Measurements from ENCODE around the gene DCP1B.
A peak's percentile ranks its signal among the peaks of the same experiment; 100 is the strongest.

Gene DCP1B

DNA sequence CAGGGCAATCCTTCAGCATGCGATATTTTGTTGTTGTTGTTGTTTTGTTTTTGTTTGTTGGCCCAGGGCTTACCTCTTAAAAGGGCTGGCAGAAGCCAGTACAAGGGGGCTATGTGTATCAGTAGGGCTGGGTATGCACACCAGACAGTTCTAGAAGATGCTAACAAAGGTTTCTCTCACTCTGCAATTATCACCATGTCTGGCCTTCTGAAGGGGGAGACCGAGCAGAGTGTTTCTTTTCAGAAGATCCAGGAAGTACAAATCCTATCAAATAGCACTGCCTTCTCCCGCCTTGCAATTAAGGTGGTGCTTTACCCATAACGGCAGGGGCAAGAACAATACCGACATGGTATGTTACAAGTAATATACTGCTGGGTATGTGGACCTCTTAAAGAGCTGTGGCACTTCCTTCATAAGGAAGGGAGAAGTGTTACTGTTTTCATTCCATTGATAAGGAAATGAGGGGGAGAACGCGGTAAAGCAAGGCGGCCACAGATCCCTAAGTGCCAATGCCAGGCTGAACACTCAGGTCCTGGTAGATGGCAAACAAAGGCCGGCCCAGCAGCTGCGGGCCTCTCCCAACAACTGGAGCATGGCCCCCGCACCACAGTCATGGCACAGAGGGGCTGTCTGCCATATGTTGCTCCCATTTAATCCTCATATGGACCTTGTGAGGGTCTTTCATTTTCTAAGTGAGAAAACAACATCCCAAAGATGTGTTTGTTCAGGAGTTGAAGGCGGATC is 66.6 kb downstream of the DCP1B start:
- DNase-seq (ENCODE audit: low spot score) = no peak
- in situ Hi-C loops (cut with MboI; ENCODE audit: low pct_unique_long_range_greater_than_20kb, low sequenced_read_pairs, unreplicated experiment) = loop anchor here (5.0 to 10.0 kb wide), 2 partner anchors 145 to 283 kb away; no protein-coding TSS in a partner anchor
- TF ChIP-seq, protein P1, sequence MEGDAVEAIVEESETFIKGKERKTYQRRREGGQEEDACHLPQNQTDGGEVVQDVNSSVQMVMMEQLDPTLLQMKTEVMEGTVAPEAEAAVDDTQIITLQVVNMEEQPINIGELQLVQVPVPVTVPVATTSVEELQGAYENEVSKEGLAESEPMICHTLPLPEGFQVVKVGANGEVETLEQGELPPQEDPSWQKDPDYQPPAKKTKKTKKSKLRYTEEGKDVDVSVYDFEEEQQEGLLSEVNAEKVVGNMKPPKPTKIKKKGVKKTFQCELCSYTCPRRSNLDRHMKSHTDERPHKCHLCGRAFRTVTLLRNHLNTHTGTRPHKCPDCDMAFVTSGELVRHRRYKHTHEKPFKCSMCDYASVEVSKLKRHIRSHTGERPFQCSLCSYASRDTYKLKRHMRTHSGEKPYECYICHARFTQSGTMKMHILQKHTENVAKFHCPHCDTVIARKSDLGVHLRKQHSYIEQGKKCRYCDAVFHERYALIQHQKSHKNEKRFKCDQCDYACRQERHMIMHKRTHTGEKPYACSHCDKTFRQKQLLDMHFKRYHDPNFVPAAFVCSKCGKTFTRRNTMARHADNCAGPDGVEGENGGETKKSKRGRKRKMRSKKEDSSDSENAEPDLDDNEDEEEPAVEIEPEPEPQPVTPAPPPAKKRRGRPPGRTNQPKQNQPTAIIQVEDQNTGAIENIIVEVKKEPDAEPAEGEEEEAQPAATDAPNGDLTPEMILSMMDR (IDR thresholded peaks at IDR 0.05; ENCODE audit: extremely low read depth, insufficient read depth, missing control alignments) = no peak

DNA sequence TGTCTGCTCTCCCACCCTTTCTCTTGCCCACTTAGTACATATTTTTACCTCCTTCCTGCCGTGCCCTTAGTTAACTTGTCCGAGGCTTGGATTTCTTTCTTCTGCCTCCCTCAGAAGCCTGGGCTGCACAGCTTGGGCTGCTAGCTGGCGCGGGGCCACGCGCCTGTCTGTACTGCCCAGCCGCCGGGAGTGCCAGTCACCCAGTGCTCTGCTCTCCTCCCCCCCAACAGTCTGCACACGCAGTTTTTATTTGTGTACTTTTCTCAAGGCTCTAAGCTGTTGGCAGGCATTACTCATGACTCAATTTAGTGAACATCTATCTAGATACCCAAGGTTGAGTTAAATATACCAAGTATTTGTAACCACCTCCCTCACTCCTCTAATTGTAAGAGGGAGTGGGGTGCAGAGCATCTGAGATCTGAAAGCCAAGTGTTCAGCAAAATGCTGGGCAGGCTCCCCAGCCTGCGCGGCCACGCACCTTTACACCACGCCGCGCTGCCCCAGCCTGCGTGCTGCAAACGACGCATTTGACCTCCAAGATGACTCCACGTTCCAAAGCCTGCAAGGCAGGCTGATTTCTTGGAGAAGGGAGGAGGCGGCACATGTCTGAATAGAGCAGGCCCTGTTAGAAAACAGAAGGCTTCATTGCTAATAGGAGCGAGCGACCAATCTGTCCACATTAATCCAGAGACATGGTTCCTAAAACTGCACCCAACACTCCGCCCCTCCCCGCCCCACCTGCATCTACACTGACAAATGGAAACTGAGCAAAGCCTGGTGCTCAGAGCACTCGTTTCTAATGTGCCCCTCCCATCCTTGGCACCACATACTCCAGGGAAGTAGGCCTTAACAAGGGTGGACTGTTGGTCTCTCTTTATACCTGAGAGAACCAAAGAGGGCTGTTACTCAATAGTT is 67.6 kb downstream of the DCP1B start:
- TF ChIP-seq, protein P1 (IDR thresholded peaks at IDR 0.05; ENCODE audit: extremely low read depth, insufficient read depth, missing control alignments) = no peak
- no peak for DNase-seq (ENCODE audit: low spot score)
- in situ Hi-C loops (cut with MboI; ENCODE audit: low pct_unique_long_range_greater_than_20kb, low sequenced_read_pairs, unreplicated experiment) = loop anchor here (5.0 to 10.0 kb wide), 2 partner anchors 144 to 282 kb away; no protein-coding TSS in a partner anchor

DNA sequence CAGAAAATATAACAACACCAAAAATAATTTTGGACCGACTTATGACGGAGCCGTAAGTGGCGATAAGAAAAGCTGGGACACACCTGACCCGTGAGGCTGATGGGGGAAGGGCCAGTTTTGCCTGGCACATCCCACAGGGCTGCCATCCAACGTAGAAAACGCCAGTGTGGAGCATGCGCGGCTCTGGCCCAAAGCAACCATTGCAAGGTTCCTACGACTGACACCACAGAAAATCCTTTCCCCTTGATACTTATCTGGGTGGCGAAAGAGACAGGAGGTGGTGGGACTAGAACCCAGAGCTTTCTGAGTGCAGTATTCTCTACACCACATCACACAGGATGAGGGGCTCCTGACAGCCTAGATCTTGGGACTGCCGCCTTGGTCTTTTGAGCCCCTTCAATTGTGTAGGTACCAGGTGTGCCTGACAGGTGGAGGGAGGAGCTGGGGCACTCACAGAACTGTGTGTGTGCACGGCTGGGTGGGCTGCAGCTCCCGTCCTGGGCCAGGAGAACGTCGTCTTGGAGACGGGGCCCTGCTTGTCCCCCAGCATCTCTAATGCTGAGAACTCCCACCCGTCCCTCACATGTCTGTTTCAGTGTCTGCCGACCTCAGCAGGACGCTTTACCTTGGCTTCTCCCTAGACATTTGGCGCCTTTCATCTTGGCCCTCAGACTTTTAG is 68.4 kb downstream of the DCP1B start:
- TF ChIP-seq, protein P1 (IDR thresholded peaks at IDR 0.05; ENCODE audit: extremely low read depth, insufficient read depth, missing control alignments) = no peak
- in situ Hi-C loops (cut with MboI; ENCODE audit: low pct_unique_long_range_greater_than_20kb, low sequenced_read_pairs, unreplicated experiment) = loop anchor here (5.0 to 10.0 kb wide), 2 partner anchors 144 to 281 kb away; no protein-coding TSS in a partner anchor
- DNase-seq (ENCODE audit: low spot score) = no peak

DNA sequence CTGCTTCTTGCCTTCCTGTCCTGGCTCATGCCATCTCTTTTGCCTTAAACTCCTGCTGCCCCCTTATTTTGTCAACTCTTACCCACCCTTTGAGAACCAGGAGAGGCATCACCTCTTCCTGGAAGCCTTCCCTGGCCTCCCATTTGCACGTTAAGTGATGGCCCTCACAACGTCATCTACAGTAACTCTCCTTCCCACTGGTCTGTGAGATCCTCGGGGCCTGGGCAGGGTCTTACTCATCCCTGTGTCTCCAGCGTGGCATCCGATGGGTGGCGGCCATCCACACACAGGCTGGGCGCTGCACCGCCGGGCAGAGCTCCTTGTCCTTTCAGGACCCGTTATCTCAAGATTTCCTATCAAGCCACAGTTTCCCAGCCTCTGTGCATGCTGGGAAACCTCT is 69.0 kb downstream of the DCP1B start:
- no peak for DNase-seq (ENCODE audit: low spot score)
- TF ChIP-seq, protein P1 (IDR thresholded peaks at IDR 0.05; ENCODE audit: extremely low read depth, insufficient read depth, missing control alignments) = no peak
- in situ Hi-C loops (cut with MboI; ENCODE audit: low pct_unique_long_range_greater_than_20kb, low sequenced_read_pairs, unreplicated experiment) = loop anchor here (5.0 to 10.0 kb wide), 2 partner anchors 143 to 280 kb away; no protein-coding TSS in a partner anchor

DNA sequence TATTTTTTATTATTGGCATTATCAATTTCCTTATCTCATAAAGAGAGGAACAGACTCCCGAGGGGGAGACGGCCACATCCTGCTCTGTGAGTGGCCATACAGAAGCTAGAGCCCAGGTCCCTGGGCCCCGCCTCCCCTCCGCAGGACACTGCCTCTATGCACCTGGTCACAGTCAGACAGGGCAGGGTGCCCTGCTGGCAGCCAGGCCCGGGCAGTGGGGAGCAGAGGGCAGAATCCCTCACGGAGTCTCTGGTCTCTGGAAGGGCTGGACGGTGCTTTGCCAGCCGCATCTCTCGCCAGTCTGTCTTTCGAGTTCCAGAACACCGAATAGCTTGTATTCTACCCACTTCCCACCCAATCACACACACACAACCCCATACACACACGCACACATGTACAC is 69.4 kb downstream of the DCP1B start:
- DNase-seq (ENCODE audit: low spot score) = no peak
- in situ Hi-C loops (cut with MboI; ENCODE audit: low pct_unique_long_range_greater_than_20kb, low sequenced_read_pairs, unreplicated experiment) = loop anchor here (5.0 to 10.0 kb wide), 2 partner anchors 143 to 280 kb away; no protein-coding TSS in a partner anchor
- TF ChIP-seq, protein P1 (IDR thresholded peaks at IDR 0.05; ENCODE audit: extremely low read depth, insufficient read depth, missing control alignments) = no peak

DNA sequence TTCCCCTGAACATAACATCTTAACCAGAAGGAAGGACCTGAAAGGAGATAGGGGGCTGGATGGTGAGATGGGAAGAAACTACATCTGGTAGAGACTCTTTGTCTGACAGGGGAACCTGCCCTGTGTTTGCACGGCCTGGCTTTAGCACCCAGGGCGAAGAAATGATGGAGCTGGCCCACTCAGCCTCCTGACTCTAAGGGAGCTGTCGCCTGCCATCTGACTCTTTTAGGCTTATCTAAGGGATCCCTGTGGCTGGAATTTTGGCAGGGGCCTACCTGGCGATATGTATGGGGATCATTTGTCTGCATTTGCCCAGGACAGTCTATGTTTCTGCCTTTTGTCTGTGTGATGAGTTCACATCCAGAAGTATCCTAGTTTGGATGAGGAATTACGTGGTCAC is 70.2 kb downstream of the DCP1B start:
- TF ChIP-seq, protein P1 (IDR thresholded peaks at IDR 0.05; ENCODE audit: extremely low read depth, insufficient read depth, missing control alignments) = no peak
- in situ Hi-C loops (cut with MboI; ENCODE audit: low pct_unique_long_range_greater_than_20kb, low sequenced_read_pairs, unreplicated experiment) = loop anchor here (10.0 kb wide), 1 partner anchor 279 kb away; no protein-coding TSS in a partner anchor
- peak; percentile 22 for DNase-seq (ENCODE audit: low spot score)
